Measurements from ENCODE around the gene CRTC3.

- TF ChIP-seq CTCF (IDR thresholded peaks at IDR 0.05; ENCODE audit: extremely low read depth in 1 of 2, insufficient read depth in 1 of 2, low read depth in 1 of 2, low read length in 2 of 2) (no peak), EZH2 (IDR thresholded peaks at IDR 0.05; ENCODE audit: borderline replicate concordance, low read depth, low read length, severe bottlenecking) (no peak), POLR2A (IDR thresholded peaks at IDR 0.05; ENCODE audit: low read depth, low read length) (no peak), JUN (IDR thresholded peaks at IDR 0.05; ENCODE audit: borderline replicate concordance, insufficient read depth, insufficient read length, low read depth) (no peak)
Observed at GRCh38 chr15:90576711-90577389, 47.1 kb downstream of the CRTC3 start.
